Thyroid gland (tissue), 4 donors: ENCODE results near the gene YAP1.

Experiments
- POLR2A ChIP-seq, 2 donors: fragments of 450-650 bp; IDR thresholded peaks; one replicate each; pipeline ENCODE4 v1.6.1; 2017; ENCODE audit warnings: antibody characterized with exemption in 2 of 2, mild to moderate bottlenecking in 2 of 2, moderate library complexity in 1 of 2
- TF ChIP-seq, protein P1 (sequence below), 6 experiments: fragments of 200-600 bp in 3 of 6; fragments of 450-650 bp in 3 of 6; sonication (generic) in 3 of 6; IDR thresholded peaks; one replicate each; pipeline ENCODE4 v1.5.1; 2016 to 2019; ENCODE audit warnings: antibody characterized with exemption in 6 of 6, mild to moderate bottlenecking in 2 of 6, inconsistent platforms in 1 of 6, moderate library complexity in 1 of 6

GRCh38 chr11:102179371-102179770 lies 69.1 kb downstream of the YAP1 start:
- TF ChIP-seq, protein P1, sequence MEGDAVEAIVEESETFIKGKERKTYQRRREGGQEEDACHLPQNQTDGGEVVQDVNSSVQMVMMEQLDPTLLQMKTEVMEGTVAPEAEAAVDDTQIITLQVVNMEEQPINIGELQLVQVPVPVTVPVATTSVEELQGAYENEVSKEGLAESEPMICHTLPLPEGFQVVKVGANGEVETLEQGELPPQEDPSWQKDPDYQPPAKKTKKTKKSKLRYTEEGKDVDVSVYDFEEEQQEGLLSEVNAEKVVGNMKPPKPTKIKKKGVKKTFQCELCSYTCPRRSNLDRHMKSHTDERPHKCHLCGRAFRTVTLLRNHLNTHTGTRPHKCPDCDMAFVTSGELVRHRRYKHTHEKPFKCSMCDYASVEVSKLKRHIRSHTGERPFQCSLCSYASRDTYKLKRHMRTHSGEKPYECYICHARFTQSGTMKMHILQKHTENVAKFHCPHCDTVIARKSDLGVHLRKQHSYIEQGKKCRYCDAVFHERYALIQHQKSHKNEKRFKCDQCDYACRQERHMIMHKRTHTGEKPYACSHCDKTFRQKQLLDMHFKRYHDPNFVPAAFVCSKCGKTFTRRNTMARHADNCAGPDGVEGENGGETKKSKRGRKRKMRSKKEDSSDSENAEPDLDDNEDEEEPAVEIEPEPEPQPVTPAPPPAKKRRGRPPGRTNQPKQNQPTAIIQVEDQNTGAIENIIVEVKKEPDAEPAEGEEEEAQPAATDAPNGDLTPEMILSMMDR (IDR thresholded peaks at IDR 0.05), result no peak
- no peak for TF ChIP-seq POLR2A (IDR thresholded peaks at IDR 0.05)
